ENCODE measurements around the gene C1orf74. TPM values are rescaled to one million over a fixed set of nuclear protein-coding genes. Genes with fewer than 3 reads are reported as not detected.

Gene C1orf74
- total RNA-seq, 1 experiment from 2014 or later: 5.6 TPM

- no peaks in the 10 kb centered on the region for H3K9me3 ChIP-seq (ENCODE audit: control insufficient read depth in 1 of 2, insufficient read depth in 1 of 2, low read depth in 1 of 2, low read length in 2 of 2)
- no peak overlapping the region for H3K9ac ChIP-seq (ENCODE audit: low read length)
- H3K9me2 ChIP-seq (ENCODE audit: insufficient read depth): no peaks in the 10 kb centered on the region
- no peaks in the 10 kb centered on the region for H3K36me3 ChIP-seq (ENCODE audit: control insufficient read depth in 1 of 2, insufficient read depth in 2 of 2, low read length in 2 of 2)
- H3K4me2 ChIP-seq (ENCODE audit: low read length): no peak overlapping the region
- H3K79me2 ChIP-seq (ENCODE audit: insufficient read depth, low read length): no peaks in the 10 kb centered on the region
- no TSS peak for BruUV-seq (replicated peaks)
- CTCF ChIA-PET: interaction anchor here (0.6 to 2.2 kb wide), 2 partner anchors 12 to 203 kb away, joined by 3 to 10 read pairs; no protein-coding TSS in a partner anchor
- RAD21 ChIA-PET (ENCODE audit: low non-redundant PET in 1 of 2, low total read pairs in 2 of 2, uncharacterized antibody in 2 of 2, unreplicated experiment in 2 of 2): no interaction called here
- H3K27ac ChIP-seq (ENCODE audit: low read depth, low read length): no peak overlapping the region
- POLR2A ChIA-PET: no interaction called here
- ATAC-seq: no peak
- no peaks in the 10 kb centered on the region for H3K4me1 ChIP-seq (ENCODE audit: control insufficient read depth in 1 of 2, insufficient read depth in 2 of 2, low read length in 2 of 2)
- H4K20me1 ChIP-seq (ENCODE audit: insufficient read depth): no peaks in the 10 kb centered on the region
- TF ChIP-seq EZH2 (IDR thresholded peaks at IDR 0.05) (no peak), RAD21 (IDR thresholded peaks at IDR 0.05; ENCODE audit: low read depth) (no peak), EZH2phosphoT487 (IDR thresholded peaks at IDR 0.05; ENCODE audit: borderline replicate concordance) (no peak), ATF3 (IDR thresholded peaks at IDR 0.05) (no peak), SIN3A (IDR thresholded peaks at IDR 0.05; ENCODE audit: low read depth) (no peak), JUND (IDR thresholded peaks at IDR 0.05) (no peak), YY1 (IDR thresholded peaks at IDR 0.05; ENCODE audit: extremely low read depth, insufficient replicate concordance, low read depth, low read length) (no peak), EGR1 (IDR thresholded peaks at IDR 0.05; ENCODE audit: low read depth) (no peak), CBX3 (IDR thresholded peaks at IDR 0.05; ENCODE audit: low read depth) (no peak)
- no peak overlapping the region for H2AFZ ChIP-seq (ENCODE audit: low read depth, low read length, poor library complexity, severe bottlenecking)
- DNase-seq (ENCODE audit: low read depth, low spot score): no peak
- no peaks in the 10 kb centered on the region for H3K27me3 ChIP-seq (ENCODE audit: insufficient read depth, low read length)
- H3K4me3 ChIP-seq (replicated peaks in 1 of 2; ENCODE audit: low read depth in 1 of 2, low read length in 2 of 2): no peak overlapping the region
- intact Hi-C loops (cut with micrococcal nuclease): no loop called here
Observed at GRCh38 chr1:209759829-209760359, 24.5 kb downstream of the C1orf74 start.

- no peaks in the 10 kb centered on the region for H3K79me2 ChIP-seq (ENCODE audit: insufficient read depth, low read length)
- POLR2A ChIA-PET: no interaction called here
- CTCF ChIA-PET: interaction anchor here (1.7 kb wide), 1 partner anchor 10 kb away, joined by 5 read pairs; no protein-coding TSS in a partner anchor
- no peaks in the 10 kb centered on the region for H3K27me3 ChIP-seq (ENCODE audit: insufficient read depth, low read length)
- no peak overlapping the region for H3K27ac ChIP-seq (ENCODE audit: low read depth, low read length)
- DNase-seq (ENCODE audit: low read depth, low spot score) (no peak), ATAC-seq (no peak)
- no peaks in the 10 kb centered on the region for H4K20me1 ChIP-seq (ENCODE audit: insufficient read depth)
- no peaks in the 10 kb centered on the region for H3K36me3 ChIP-seq (ENCODE audit: control insufficient read depth in 1 of 2, insufficient read depth in 2 of 2, low read length in 2 of 2)
- intact Hi-C loops (cut with micrococcal nuclease): no loop called here
- H3K4me1 ChIP-seq (ENCODE audit: control insufficient read depth in 1 of 2, insufficient read depth in 2 of 2, low read length in 2 of 2): no peaks in the 10 kb centered on the region
- BruUV-seq (replicated peaks): no TSS peak
- H2AFZ ChIP-seq (ENCODE audit: low read depth, low read length, poor library complexity, severe bottlenecking): no peak overlapping the region
- H3K4me2 ChIP-seq (ENCODE audit: low read length): no peak overlapping the region
- H3K9me3 ChIP-seq (ENCODE audit: control insufficient read depth in 1 of 2, insufficient read depth in 1 of 2, low read depth in 1 of 2, low read length in 2 of 2): no peaks in the 10 kb centered on the region
- H3K9me2 ChIP-seq (ENCODE audit: insufficient read depth): no peaks in the 10 kb centered on the region
- H3K4me3 ChIP-seq (replicated peaks in 1 of 2; ENCODE audit: low read depth in 1 of 2, low read length in 2 of 2): no peak overlapping the region
- H3K9ac ChIP-seq (ENCODE audit: low read length): no peak overlapping the region
- RAD21 ChIA-PET (ENCODE audit: low non-redundant PET in 1 of 2, low total read pairs in 2 of 2, uncharacterized antibody in 2 of 2, unreplicated experiment in 2 of 2): no interaction called here
- TF ChIP-seq SIN3A (IDR thresholded peaks at IDR 0.05; ENCODE audit: low read depth): no peak
- TF ChIP-seq RAD21 (IDR thresholded peaks at IDR 0.05; ENCODE audit: low read depth): no peak
- no peak for TF ChIP-seq SP1 (IDR thresholded peaks at IDR 0.05; ENCODE audit: low read depth)
- TF ChIP-seq POLR2A (IDR thresholded peaks at IDR 0.05; ENCODE audit: borderline replicate concordance, extremely low read depth, insufficient read depth, insufficient read length): no peak
- no peak for TF ChIP-seq YY1 (IDR thresholded peaks at IDR 0.05; ENCODE audit: extremely low read depth, insufficient replicate concordance, low read depth, low read length)
- TF ChIP-seq ELF1 (IDR thresholded peaks at IDR 0.05; ENCODE audit: borderline replicate concordance, low read depth): no peak
- no peak for TF ChIP-seq ATF3 (IDR thresholded peaks at IDR 0.05)
- TF ChIP-seq SRF (IDR thresholded peaks at IDR 0.05; ENCODE audit: low read depth): no peak
- no peak for TF ChIP-seq MAX (IDR thresholded peaks at IDR 0.05)
- TF ChIP-seq ZFX (IDR thresholded peaks at IDR 0.05): no peak
- TF ChIP-seq TCF7L2 (IDR thresholded peaks at IDR 0.05; ENCODE audit: borderline replicate concordance, extremely low read depth, insufficient read depth, insufficient read length): no peak
- no peak for TF ChIP-seq CBX3 (IDR thresholded peaks at IDR 0.05; ENCODE audit: low read depth)
- no peak for TF ChIP-seq ZBTB33 (IDR thresholded peaks at IDR 0.05; ENCODE audit: extremely low read depth, insufficient replicate concordance, low read length)
- no peak for TF ChIP-seq POLR2AphosphoS5 (IDR thresholded peaks at IDR 0.05; ENCODE audit: low read depth, low read length)
Observed at GRCh38 chr1:209758400-209758799, 26.0 kb downstream of the C1orf74 start.
